Upper lobe of right lung (tissue), 1 donor: ENCODE measurements around the gene MAGEA9. TPM values are rescaled to one million over a fixed set of nuclear protein-coding genes. Genes with fewer than 3 reads are reported as not detected.
"Not testable (repeated sequence)": the region's sequence is repeated elsewhere in the genome, so short reads cannot be mapped to it uniquely, and the experiment has no call there.

Experiments used
- ATAC-seq: fragments of 200-7000 bp; cut with Tn5 transposase; one replicate; pipeline ENCODE4 v1.9.1; 2020; ENCODE audit warnings: mild to moderate bottlenecking, moderate library complexity
- DNase-seq: peaks from one replicate; pipeline ENCODE4 v3.0.0-alpha.2; 2020
- H3K27ac ChIP-seq: fragments of 200-600 bp; one replicate; pipeline ENCODE4 v1.8.0; 2022
- H3K27me3 ChIP-seq: fragments of 200-600 bp; one replicate; pipeline ENCODE4 v1.8.0; 2022; ENCODE audit warnings: mild to moderate bottlenecking
- H3K36me3 ChIP-seq: fragments of 200-600 bp; one replicate; pipeline ENCODE4 v1.8.0; 2022
- H3K4me1 ChIP-seq: fragments of 200-600 bp; one replicate; pipeline ENCODE4 v1.8.0; 2022
- H3K4me3 ChIP-seq: fragments of 200-600 bp; one replicate; pipeline ENCODE4 v1.8.0; 2022; ENCODE audit warnings: mild to moderate bottlenecking
- H3K9me3 ChIP-seq: fragments of 200-600 bp; one replicate; pipeline ENCODE4 v1.8.0; 2022
- CTCF ChIP-seq: fragments of 200-600 bp; IDR thresholded peaks from one replicate; pipeline ENCODE4 v1.8.0; 2022; ENCODE audit warnings: antibody characterized with exemption
- intact Hi-C: fragments of 100-400 bp; cut with DNase I; formaldehyde crosslinking; loops from one replicate; pipeline ENCODE4 v1.11.0; 2022
- total RNA-seq: library from RNA; stranded (reverse); fragmentation: NEBNext Ultra II Directional; extraction: Animal tissue kit (Norgen Biotek cat#: 25700); gene quantifications from one replicate; pipeline ENCODE4 v1.2.1, GENCODE V29; 2021
- donor health status: DM: no; HTN: yes; CAD: no; lungs with severe emphysema.

The MAGEA9 gene
- total RNA-seq, 1 donor from 2014 or later = not detected

GRCh38 chrX:149830192-149830873, 48.6 kb downstream of the MAGEA9 start:
- Histone ChIP-seq H3K4me1 (no peaks in the 10 kb centered on the region), H3K27me3 (no peaks in the 10 kb centered on the region), H3K9me3 (no peaks in the 10 kb centered on the region), H3K27ac (no peak overlapping the region), H3K4me3 (peak overlapping the region; percentile 10), H3K36me3 (no peaks in the 10 kb centered on the region)
- no peak for DNase-seq
- intact Hi-C loops = no loop called here
- TF ChIP-seq CTCF = no peak
- ATAC-seq = no peak

GRCh38 chrX:149831473-149831872, 49.7 kb downstream of the MAGEA9 start:
- no peak for TF ChIP-seq CTCF
- no peaks in the 10 kb centered on the region for H3K9me3 ChIP-seq
- intact Hi-C loops = no loop called here

GRCh38 chrX:149836728-149837127, 55.0 kb downstream of the MAGEA9 start:
- DNase-seq, H3K9me3 ChIP-seq, H3K27ac ChIP-seq, H3K4me1 ChIP-seq, H3K36me3 ChIP-seq, intact Hi-C loops, ATAC-seq, H3K4me3 ChIP-seq, H3K27me3 ChIP-seq: not testable (repeated sequence)

More at GRCh38 chrX:149831473-149831872, 49.7 kb downstream of the MAGEA9 start:
- H3K27me3 ChIP-seq = no peaks in the 10 kb centered on the region
- H3K4me3 ChIP-seq = no peak overlapping the region
- H3K36me3 ChIP-seq = no peaks in the 10 kb centered on the region
- no peak overlapping the region for H3K27ac ChIP-seq
- ATAC-seq (no peak), DNase-seq (no peak)
- no peaks in the 10 kb centered on the region for H3K4me1 ChIP-seq

- Histone ChIP-seq H3K9me3 (no peaks in the 10 kb centered on the region), H3K36me3 (no peaks in the 10 kb centered on the region), H3K27me3 (no peaks in the 10 kb centered on the region), H3K27ac (no peak overlapping the region), H3K4me3 (no peak overlapping the region), H3K4me1 (no peaks in the 10 kb centered on the region)
- ATAC-seq (no peak), DNase-seq (no peak)
- intact Hi-C loops = no loop called here
- TF ChIP-seq CTCF = no peak
Observed at GRCh38 chrX:149837167-149837566, 55.4 kb downstream of the MAGEA9 start.

Other genes with a start within 250 kb of the MAGEA9 start
- 15.8 TPM for gene EOLA1, start 240.9 kb upstream of the MAGEA9 start, total RNA-seq
- not detected for gene HSFX3, start 232.0 kb upstream of the MAGEA9 start, total RNA-seq
- not detected for gene MAGEA9B, start 194.5 kb upstream of the MAGEA9 start, total RNA-seq
- not detected for gene HSFX2, start 186.6 kb upstream of the MAGEA9 start, total RNA-seq
- gene TMEM185A, start 150.1 kb upstream of the MAGEA9 start, total RNA-seq = 19.9 TPM
- gene MAGEA11, start 69.9 kb upstream of the MAGEA9 start, total RNA-seq = not detected
- gene HSFX1, start 7.9 kb upstream of the MAGEA9 start, total RNA-seq = 1.4 TPM
- gene MAGEA8, start 99.3 kb downstream of the MAGEA9 start, total RNA-seq = not detected
- not detected for gene HSFX4, start 147.6 kb downstream of the MAGEA9 start, total RNA-seq
- gene EOLA2, start 156.6 kb downstream of the MAGEA9 start, total RNA-seq = 26.3 TPM